Stimulated activated CD8-positive, alpha-beta memory T cell treated with anti-CD3 and anti-CD28 coated beads, Interleukin-4, amount 100 ng/mL, for 24 hours (primary cell): ENCODE measurements around the gene ZMAT5.

Source experiments
- DNase-seq: peaks from one replicate; pipeline ENCODE4 v3.0.0-alpha.2; 2020; ENCODE audit warnings: low read depth

The ZMAT5 gene

DNA sequence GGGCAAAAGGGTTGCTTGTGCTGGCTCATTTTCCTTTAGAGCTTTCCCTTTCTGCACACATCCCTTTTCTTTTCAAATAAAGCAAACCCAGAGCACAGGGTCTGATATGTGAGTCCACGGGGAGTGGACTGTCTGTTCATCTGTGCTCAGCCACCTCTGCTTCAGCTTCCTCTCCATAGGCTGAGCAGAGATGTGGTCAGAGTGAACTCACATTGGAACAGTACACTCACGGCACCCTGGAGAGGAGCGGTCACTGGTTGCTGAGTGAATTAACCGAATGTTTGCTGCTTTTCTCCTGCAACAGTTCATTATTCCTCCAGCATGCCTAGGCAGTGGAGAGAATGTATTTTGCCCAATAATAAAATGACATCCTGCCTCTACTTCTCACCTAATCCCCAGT lies 83.3 kb downstream of the ZMAT5 start:
- DNase-seq = no peak
